NB4 (cell line): ENCODE measurements around the gene FLNC.

Source experiments
- POLR2A ChIP-seq: IDR thresholded peaks from 2 replicates; pipeline ENCODE4 v1.6.1; 2011; ENCODE audit warnings: mild to moderate bottlenecking; ENCODE audit not compliant: insufficient read length; ENCODE audit errors: extremely low read depth
- TF ChIP-seq, protein P1 (sequence below): IDR thresholded peaks from one replicate; pipeline ENCODE4 v1.5.1; 2012; ENCODE audit warnings: low read depth, low read length

DNA sequence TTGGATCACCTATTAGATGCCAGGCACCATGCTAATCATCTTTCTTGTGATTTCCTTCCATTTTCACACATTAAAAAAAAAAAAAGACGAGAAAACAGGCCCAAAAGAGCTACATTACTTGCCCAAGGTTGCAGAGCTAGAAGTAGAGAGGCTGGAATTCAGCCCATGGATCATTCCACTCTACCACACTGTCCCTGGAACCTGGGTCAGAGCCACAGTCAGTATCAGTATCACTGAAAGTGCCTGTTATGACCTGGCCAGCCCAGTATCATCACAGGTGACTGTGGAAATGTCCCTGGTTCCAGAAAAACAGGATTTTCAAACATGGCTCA is 3.3 kb upstream of the FLNC start:
- no peak for TF ChIP-seq POLR2A
- TF ChIP-seq, protein P1, sequence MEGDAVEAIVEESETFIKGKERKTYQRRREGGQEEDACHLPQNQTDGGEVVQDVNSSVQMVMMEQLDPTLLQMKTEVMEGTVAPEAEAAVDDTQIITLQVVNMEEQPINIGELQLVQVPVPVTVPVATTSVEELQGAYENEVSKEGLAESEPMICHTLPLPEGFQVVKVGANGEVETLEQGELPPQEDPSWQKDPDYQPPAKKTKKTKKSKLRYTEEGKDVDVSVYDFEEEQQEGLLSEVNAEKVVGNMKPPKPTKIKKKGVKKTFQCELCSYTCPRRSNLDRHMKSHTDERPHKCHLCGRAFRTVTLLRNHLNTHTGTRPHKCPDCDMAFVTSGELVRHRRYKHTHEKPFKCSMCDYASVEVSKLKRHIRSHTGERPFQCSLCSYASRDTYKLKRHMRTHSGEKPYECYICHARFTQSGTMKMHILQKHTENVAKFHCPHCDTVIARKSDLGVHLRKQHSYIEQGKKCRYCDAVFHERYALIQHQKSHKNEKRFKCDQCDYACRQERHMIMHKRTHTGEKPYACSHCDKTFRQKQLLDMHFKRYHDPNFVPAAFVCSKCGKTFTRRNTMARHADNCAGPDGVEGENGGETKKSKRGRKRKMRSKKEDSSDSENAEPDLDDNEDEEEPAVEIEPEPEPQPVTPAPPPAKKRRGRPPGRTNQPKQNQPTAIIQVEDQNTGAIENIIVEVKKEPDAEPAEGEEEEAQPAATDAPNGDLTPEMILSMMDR, result no peak
